ENCODE results near the gene POMP.

POMP gene

DNA sequence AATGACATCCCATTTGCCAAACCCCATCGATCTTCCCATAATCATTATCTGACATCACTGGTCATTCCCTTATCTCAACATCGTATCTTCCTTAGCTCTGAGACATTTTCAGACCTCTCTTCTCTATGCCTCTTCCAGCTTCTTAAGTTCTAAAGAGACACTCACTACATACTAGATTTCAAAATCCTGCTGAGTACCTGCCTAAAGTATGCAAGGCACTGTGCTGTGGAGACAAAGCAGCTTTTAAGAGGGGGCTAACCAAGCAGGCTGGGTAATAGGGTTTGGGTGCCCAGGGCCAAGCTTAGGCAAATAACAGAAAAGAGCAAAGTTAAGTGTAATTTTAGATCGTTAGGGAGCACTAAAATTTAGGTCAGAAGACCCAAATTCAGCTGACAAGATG, 3.4 kb upstream of the POMP start:
- Histone ChIP-seq H3K9ac (ENCODE audit: insufficient read length, low read depth) (no peak overlapping the region), H3K4me1 (ENCODE audit: insufficient read depth, insufficient read length) (no peaks in the 10 kb centered on the region), H3K27me3 (ENCODE audit: insufficient read depth, insufficient read length) (no peaks in the 10 kb centered on the region), H3K9me3 (ENCODE audit: insufficient read depth, low read length) (no peaks in the 10 kb centered on the region), H3K4me3 (ENCODE audit: insufficient read length, low read depth) (no peak overlapping the region), H3K36me3 (ENCODE audit: insufficient read depth, insufficient read length, low read length) (peaks cover 13% of the 10 kb centered on the region)
- TF ChIP-seq YY1 (IDR thresholded peaks at IDR 0.05; ENCODE audit: insufficient read depth, insufficient read length) (no peak), SUZ12 (IDR thresholded peaks at IDR 0.05; ENCODE audit: extremely low read depth, insufficient read depth, insufficient read length) (no peak), ZNF274 (IDR thresholded peaks at IDR 0.05; ENCODE audit: low read depth, low read length) (no peak)
- DNase-seq (ENCODE audit: low read depth, low spot score): no peak

GRCh38 chr13:28657784-28658538, 969 bp upstream of the POMP start:
- TF ChIP-seq ZNF274 (IDR thresholded peaks at IDR 0.05; ENCODE audit: low read depth, low read length) (no peak), SUZ12 (IDR thresholded peaks at IDR 0.05; ENCODE audit: extremely low read depth, insufficient read depth, insufficient read length) (no peak), YY1 (IDR thresholded peaks at IDR 0.05; ENCODE audit: insufficient read depth, insufficient read length) (no peak)
- peak overlapping the region; percentile 92 for H3K9ac ChIP-seq (ENCODE audit: insufficient read length, low read depth)
- H3K27me3 ChIP-seq (ENCODE audit: insufficient read depth, insufficient read length): no peaks in the 10 kb centered on the region
- H3K4me1 ChIP-seq (ENCODE audit: insufficient read depth, insufficient read length): no peaks in the 10 kb centered on the region
- DNase-seq (ENCODE audit: low read depth, low spot score): no peak
- H3K4me3 ChIP-seq (ENCODE audit: insufficient read length, low read depth): peak overlapping the region; percentile 96
- peaks cover 37% of the 10 kb centered on the region for H3K36me3 ChIP-seq (ENCODE audit: insufficient read depth, insufficient read length, low read length)
- H3K9me3 ChIP-seq (ENCODE audit: insufficient read depth, low read length): no peaks in the 10 kb centered on the region

- Histone ChIP-seq H3K4me3 (ENCODE audit: insufficient read length, low read depth) (peak overlapping the region; percentile 96), H3K9me3 (ENCODE audit: insufficient read depth, low read length) (no peaks in the 10 kb centered on the region), H3K9ac (ENCODE audit: insufficient read length, low read depth) (peak overlapping the region; percentile 92), H3K36me3 (ENCODE audit: insufficient read depth, insufficient read length, low read length) (peaks cover 42% of the 10 kb centered on the region), H3K27me3 (ENCODE audit: insufficient read depth, insufficient read length) (no peaks in the 10 kb centered on the region), H3K4me1 (ENCODE audit: insufficient read depth, insufficient read length) (no peaks in the 10 kb centered on the region)
- no peak for TF ChIP-seq YY1 (IDR thresholded peaks at IDR 0.05; ENCODE audit: insufficient read depth, insufficient read length)
- no peak for TF ChIP-seq SUZ12 (IDR thresholded peaks at IDR 0.05; ENCODE audit: extremely low read depth, insufficient read depth, insufficient read length)
- TF ChIP-seq ZNF274 (IDR thresholded peaks at IDR 0.05; ENCODE audit: low read depth, low read length): no peak
- DNase-seq (ENCODE audit: low read depth, low spot score): no peak
Observed at GRCh38 chr13:28658539-28658795, 463 bp upstream of the POMP start.

GRCh38 chr13:28659621-28659970, 666 bp downstream of the POMP start:
- Histone ChIP-seq H3K9ac (ENCODE audit: insufficient read length, low read depth) (peak overlapping the region; percentile 92), H3K4me3 (ENCODE audit: insufficient read length, low read depth) (peak overlapping the region; percentile 96), H3K4me1 (ENCODE audit: insufficient read depth, insufficient read length) (no peaks in the 10 kb centered on the region), H3K36me3 (ENCODE audit: insufficient read depth, insufficient read length, low read length) (peaks cover 48% of the 10 kb centered on the region), H3K9me3 (ENCODE audit: insufficient read depth, low read length) (no peaks in the 10 kb centered on the region), H3K27me3 (ENCODE audit: insufficient read depth, insufficient read length) (no peaks in the 10 kb centered on the region)
- DNase-seq (ENCODE audit: low read depth, low spot score): no peak
- TF ChIP-seq YY1 (IDR thresholded peaks at IDR 0.05; ENCODE audit: insufficient read depth, insufficient read length) (no peak), ZNF274 (IDR thresholded peaks at IDR 0.05; ENCODE audit: low read depth, low read length) (no peak), SUZ12 (IDR thresholded peaks at IDR 0.05; ENCODE audit: extremely low read depth, insufficient read depth, insufficient read length) (no peak)

DNA sequence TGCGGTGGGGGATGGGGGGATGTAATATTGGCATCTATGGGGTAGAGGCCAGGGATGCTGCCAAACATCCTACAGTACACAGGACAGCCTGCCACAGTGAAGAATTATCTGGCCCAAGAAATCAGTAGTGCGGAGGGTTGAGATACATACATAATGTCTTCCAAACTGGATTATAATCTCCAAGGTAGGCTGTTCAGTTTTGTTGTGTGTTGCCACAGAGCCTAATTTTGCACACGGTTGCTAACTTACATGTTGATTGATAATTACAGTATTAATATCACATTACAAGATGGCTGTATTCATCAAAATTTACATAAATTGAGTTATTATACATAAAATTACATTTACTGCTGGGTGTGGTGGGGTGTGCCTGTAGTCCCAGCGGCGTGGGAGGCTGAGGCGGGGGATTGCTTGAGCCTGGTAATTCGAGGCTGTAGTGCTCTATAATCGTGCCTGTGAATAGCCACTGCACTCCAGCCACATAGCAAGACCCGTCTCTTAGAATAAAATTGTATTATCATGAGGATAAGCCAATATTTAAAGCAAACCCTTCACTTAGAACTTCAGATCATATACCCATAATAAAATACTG, 8.1 kb downstream of the POMP start:
- Histone ChIP-seq H3K4me1 (ENCODE audit: insufficient read depth, insufficient read length) (no peaks in the 10 kb centered on the region), H3K27me3 (ENCODE audit: insufficient read depth, insufficient read length) (no peaks in the 10 kb centered on the region), H3K9me3 (ENCODE audit: insufficient read depth, low read length) (no peaks in the 10 kb centered on the region), H3K4me3 (ENCODE audit: insufficient read length, low read depth) (no peak overlapping the region), H3K9ac (ENCODE audit: insufficient read length, low read depth) (no peak overlapping the region), H3K36me3 (ENCODE audit: insufficient read depth, insufficient read length, low read length) (peaks cover 92% of the 10 kb centered on the region)
- TF ChIP-seq SUZ12 (IDR thresholded peaks at IDR 0.05; ENCODE audit: extremely low read depth, insufficient read depth, insufficient read length) (no peak), ZNF274 (IDR thresholded peaks at IDR 0.05; ENCODE audit: low read depth, low read length) (no peak), YY1 (IDR thresholded peaks at IDR 0.05; ENCODE audit: insufficient read depth, insufficient read length) (no peak)
- no peak for DNase-seq (ENCODE audit: low read depth, low spot score)

DNA sequence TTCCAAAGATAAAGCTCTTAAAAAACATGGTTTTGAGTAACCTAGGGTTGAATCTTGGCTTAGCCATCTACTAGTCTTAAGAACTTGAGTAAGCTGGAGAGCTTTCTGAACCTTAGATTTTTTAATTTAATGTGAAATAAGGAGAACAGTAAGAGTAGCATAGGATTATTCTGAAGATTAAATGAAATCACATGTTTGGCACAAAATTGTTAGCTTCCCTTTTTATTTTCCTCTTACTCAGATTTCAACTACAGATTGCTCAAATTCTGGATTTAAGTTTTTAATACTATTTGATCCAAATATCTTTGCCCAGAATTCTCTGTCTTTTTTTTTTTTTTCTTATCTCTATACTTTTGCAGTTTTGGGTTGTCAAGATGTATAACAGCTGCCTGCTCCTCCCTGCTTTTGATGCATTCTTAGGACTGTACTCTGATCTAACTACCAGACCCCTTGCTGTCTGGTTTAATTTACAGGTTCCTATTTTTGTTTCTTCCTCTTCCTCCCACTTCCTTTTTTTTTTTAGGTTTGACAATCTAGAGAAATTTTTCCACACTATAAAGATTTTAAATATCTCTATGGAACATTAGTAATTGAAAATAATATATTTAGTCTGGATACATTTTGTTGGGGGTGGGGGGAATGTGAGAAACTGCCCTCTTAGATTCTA, 12.3 kb downstream of the POMP start:
- TF ChIP-seq YY1 (IDR thresholded peaks at IDR 0.05; ENCODE audit: insufficient read depth, insufficient read length): no peak
- no peak for TF ChIP-seq SUZ12 (IDR thresholded peaks at IDR 0.05; ENCODE audit: extremely low read depth, insufficient read depth, insufficient read length)
- TF ChIP-seq ZNF274 (IDR thresholded peaks at IDR 0.05; ENCODE audit: low read depth, low read length): no peak
- Histone ChIP-seq H3K27me3 (ENCODE audit: insufficient read depth, insufficient read length) (no peaks in the 10 kb centered on the region), H3K4me1 (ENCODE audit: insufficient read depth, insufficient read length) (no peaks in the 10 kb centered on the region), H3K9me3 (ENCODE audit: insufficient read depth, low read length) (no peaks in the 10 kb centered on the region), H3K9ac (ENCODE audit: insufficient read length, low read depth) (no peak overlapping the region), H3K4me3 (ENCODE audit: insufficient read length, low read depth) (no peak overlapping the region), H3K36me3 (ENCODE audit: insufficient read depth, insufficient read length, low read length) (peaks cover 86% of the 10 kb centered on the region)
- no peak for DNase-seq (ENCODE audit: low read depth, low spot score)

- TF ChIP-seq SUZ12 (IDR thresholded peaks at IDR 0.05; ENCODE audit: extremely low read depth, insufficient read depth, insufficient read length) (no peak), ZNF274 (IDR thresholded peaks at IDR 0.05; ENCODE audit: low read depth, low read length) (no peak), YY1 (IDR thresholded peaks at IDR 0.05; ENCODE audit: insufficient read depth, insufficient read length) (no peak)
- H3K9ac ChIP-seq (ENCODE audit: insufficient read length, low read depth): no peak overlapping the region
- no peak for DNase-seq (ENCODE audit: low read depth, low spot score)
- no peaks in the 10 kb centered on the region for H3K9me3 ChIP-seq (ENCODE audit: insufficient read depth, low read length)
- no peaks in the 10 kb centered on the region for H3K4me1 ChIP-seq (ENCODE audit: insufficient read depth, insufficient read length)
- H3K4me3 ChIP-seq (ENCODE audit: insufficient read length, low read depth): no peak overlapping the region
- H3K36me3 ChIP-seq (ENCODE audit: insufficient read depth, insufficient read length, low read length): peaks cover 52% of the 10 kb centered on the region
- no peaks in the 10 kb centered on the region for H3K27me3 ChIP-seq (ENCODE audit: insufficient read depth, insufficient read length)
Observed at GRCh38 chr13:28678809-28679208, 19.9 kb downstream of the POMP start.
